ENCODE results near the gene LRCH3.

GRCh38 chr3:197881270-197881969 is 90.4 kb downstream of the LRCH3 start:
- TF ChIP-seq POLR2A (conservative IDR thresholded peaks at IDR 0.05) (no peak), CBX3 (IDR thresholded peaks at IDR 0.05; ENCODE audit: borderline replicate concordance in 1 of 2, low read length in 2 of 2) (no peak), CBX8 (IDR thresholded peaks at IDR 0.05; ENCODE audit: borderline replicate concordance, extremely low read depth, low read depth, low read length, poor library complexity, severe bottlenecking) (no peak)
